ENCODE measurements around the gene ZNF557.
"Not testable (repeated sequence)": the region's sequence is repeated elsewhere in the genome, so short reads cannot be mapped to it uniquely, and the experiment has no call there.

Gene ZNF557

GRCh38 chr19:7069042-7069903 is at the start of gene ZNF557:
Gene ZNF557, plus strand, starts transcription at chr19:7069703. Its CDS starts 5,372 bp downstream, at chr19:7075075.
- no peak for FAIRE-seq

DNA sequence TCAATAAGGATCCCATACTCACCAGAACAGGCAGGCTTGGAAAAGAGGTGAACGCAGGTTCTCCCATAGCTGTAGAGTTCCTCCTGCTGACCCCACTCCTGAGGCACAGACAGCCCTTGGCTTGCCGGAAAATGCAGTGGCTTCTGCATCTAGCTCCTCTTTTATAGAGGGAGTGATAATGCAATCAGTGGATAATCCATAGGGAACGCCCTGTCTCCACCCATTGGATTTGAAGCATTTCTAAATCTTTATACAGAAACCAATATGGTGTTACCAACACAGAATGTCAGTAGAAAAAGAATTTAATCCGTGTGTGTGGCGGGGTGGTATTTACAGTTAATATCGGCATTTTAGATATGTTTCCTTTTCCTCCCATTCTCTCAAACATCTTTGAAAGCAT is 48.2 kb upstream of the ZNF557 start, which contains the start of gene MBD3L2B:
Gene MBD3L2B (minus strand): TSS at position 101 of the 400 bp plus-strand sequence. CDS start 34 bp downstream, at position 67.
- FAIRE-seq, result not testable (repeated sequence)

DNA sequence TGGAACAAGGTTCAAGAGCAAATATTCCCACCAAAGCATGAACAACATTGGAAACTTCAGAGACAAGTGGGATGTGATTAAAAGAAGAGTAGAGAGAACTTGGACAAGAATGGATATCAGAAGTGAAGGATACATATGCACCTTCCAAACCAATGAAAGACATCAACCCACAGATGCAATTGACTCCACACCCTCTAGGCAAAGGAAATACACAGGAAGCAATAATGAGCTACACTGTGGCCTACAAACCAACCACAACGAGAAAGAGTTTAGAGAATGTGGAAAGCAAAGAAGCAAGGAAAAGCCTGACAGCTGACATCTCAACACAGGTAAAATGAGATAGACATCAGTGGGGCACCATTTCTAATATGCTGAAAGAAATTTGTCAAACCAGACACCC is 40.7 kb upstream of the ZNF557 start:
- not testable (repeated sequence) for FAIRE-seq

DNA sequence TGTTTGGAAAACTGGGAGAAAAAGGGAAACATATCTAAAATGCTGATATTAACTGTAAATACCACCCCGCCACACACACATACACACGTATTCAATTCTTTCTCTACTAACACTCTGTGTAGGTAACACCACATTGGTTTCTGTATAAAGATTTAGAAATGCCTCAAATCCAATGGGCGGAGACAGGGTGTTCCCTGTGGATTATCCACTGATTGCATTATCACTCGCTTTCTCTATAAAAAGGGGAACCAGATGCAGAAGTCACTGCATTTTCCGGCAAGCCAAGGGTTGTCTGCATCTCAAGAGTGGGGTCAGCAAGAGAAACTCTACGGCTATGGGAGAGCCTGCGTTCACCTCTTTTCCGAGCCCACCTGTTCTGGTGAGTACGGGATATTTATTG is 39.2 kb upstream of the ZNF557 start, which contains the start of gene MBD3L5:
Gene MBD3L5 (plus strand): TSS at position 301 of the 400 bp plus-strand sequence. CDS start 34 bp downstream, at position 335.
- not testable (repeated sequence) for FAIRE-seq

- not testable (repeated sequence) for FAIRE-seq
Measured at GRCh38 chr19:7040079-7040478, 29.4 kb upstream of the ZNF557 start, which contains the start of gene MBD3L4. Gene MBD3L4, minus strand, starts transcription at chr19:7040179. Its CDS starts 35 bp downstream, at chr19:7040144.

DNA sequence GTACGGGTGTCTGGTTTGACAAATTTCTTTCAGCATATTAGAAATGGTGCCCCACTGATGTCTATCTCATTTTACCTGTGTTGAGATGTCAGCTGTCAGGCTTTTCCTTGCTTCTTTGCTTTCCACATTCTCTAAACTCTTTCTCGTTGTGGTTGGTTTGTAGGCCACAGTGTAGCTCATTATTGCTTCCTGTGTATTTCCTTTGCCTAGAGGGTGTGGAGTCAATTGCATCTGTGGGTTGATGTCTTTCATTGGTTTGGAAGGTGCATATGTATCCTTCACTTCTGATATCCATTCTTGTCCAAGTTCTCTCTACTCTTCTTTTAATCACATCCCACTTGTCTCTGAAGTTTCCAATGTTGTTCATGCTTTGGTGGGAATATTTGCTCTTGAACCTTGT is 27.9 kb upstream of the ZNF557 start:
- FAIRE-seq, result not testable (repeated sequence)

DNA sequence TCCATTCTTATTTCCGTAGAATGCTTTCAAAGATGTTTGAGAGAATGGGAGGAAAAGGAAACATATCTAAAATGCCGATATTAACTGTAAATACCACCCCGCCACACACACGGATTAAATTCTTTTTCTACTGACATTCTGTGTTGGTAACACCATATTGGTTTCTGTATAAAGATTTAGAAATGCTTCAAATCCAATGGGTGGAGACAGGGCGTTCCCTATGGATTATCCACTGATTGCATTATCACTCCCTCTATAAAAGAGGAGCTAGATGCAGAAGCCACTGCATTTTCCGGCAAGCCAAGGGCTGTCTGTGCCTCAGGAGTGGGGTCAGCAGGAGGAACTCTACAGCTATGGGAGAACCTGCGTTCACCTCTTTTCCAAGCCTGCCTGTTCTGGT is 20.5 kb upstream of the ZNF557 start, which contains the start of gene MBD3L2:
Gene MBD3L2 (plus strand): TSS at position 301 of the 400 bp plus-strand sequence. CDS start 53 bp downstream, at position 354.
- not testable (repeated sequence) for FAIRE-seq

- FAIRE-seq, result not testable (repeated sequence)
Measured at GRCh38 chr19:7051421-7051820, 18.1 kb upstream of the ZNF557 start.

- FAIRE-seq, result not testable (repeated sequence)
Measured at GRCh38 chr19:7052896-7053295, 16.6 kb upstream of the ZNF557 start.

GRCh38 chr19:7054635-7055368 is 14.7 kb upstream of the ZNF557 start:
- not testable (repeated sequence) for FAIRE-seq

- not testable (repeated sequence) for FAIRE-seq
Measured at GRCh38 chr19:7055679-7056078, 13.8 kb upstream of the ZNF557 start.

DNA sequence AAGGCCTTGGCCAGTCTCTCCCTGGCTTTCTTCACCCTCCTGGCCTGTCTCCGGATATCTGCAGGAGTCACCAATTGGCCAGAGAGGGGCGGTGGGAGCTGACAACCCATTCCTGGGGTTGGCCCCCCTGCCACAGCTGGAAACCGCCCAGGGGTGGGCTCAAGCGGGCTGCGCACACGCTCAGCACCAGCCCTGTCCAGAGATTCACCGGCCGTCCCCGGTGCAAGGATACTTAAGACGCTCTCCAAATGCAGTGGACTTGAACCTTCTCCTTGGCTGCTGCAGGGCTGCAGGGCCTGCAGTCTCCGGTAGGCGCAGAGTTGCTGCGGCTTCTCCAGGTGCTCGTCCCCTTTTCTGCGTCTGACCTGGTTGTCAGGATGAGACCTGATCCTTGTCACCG is 13.1 kb upstream of the ZNF557 start:
- not testable (repeated sequence) for FAIRE-seq

DNA sequence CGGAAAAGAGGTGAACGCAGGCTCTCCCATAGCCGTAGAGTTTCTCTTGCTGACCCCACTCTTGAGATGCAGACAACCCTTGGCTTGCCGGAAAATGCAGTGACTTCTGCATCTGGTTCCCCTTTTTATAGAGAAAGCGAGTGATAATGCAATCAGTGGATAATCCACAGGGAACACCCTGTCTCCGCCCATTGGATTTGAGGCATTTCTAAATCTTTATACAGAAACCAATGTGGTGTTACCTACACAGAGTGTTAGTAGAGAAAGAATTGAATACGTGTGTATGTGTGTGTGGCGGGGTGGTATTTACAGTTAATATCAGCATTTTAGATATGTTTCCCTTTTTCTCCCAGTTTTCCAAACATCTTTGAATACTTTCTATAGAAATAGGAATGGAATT is 10.9 kb upstream of the ZNF557 start, which contains the start of gene MBD3L3:
Gene MBD3L3 (minus strand): TSS at position 101 of the 400 bp plus-strand sequence. CDS start 71 bp downstream, at position 30.
- FAIRE-seq, result not testable (repeated sequence)

DNA sequence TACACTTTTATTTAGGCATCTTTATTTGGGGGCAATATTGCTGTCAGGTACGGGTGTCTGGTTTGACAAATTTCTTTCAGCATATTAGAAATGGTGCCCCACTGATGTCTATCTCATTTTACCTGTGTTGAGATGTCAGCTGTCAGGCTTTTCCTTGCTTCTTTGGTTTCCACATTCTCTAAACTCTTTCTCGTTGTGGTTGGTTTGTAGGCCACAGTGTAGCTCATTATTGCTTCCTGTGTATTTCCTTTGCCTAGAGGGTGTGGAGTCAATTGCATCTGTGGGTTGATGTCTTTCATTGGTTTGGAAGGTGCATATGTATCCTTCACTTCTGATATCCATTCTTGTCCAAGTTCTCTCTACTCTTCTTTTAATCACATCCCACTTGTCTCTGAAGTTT is 9.5 kb upstream of the ZNF557 start:
- FAIRE-seq, result not testable (repeated sequence)

- FAIRE-seq, result no peak
Measured at GRCh38 chr19:7063339-7063738, 6.2 kb upstream of the ZNF557 start.

DNA sequence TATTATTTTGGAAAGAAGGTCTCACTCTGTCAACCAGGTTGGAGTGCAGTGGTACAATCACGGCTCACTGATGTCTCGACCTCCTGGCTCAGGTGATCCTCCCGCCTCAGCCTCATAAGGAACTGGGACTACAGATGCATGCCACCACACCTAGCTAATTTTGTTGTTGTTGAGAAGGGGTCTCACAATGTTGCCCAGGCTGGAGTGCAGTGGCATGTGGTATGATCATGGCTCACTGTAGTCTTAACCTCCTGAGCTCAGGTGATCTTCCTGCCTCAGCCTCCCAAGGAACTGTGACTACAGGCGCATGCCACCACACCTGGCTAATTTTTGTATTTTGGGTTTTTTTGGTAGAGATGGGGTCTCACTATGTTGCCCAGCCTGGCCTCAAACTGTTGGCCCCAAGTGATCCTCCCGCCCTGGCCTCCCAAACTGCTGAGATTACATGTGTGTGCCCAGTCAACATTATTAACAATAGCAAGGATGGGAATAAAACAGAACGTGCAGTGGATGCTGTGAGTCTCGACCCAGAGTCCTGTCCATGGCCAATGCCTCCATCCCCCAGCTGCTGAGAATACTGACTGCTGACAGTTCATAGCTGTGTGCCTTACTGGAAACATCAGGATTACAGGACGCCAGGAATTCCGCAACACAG is 5.6 kb upstream of the ZNF557 start:
- FAIRE-seq, result no peak

GRCh38 chr19:7067122-7067521 is 2.4 kb upstream of the ZNF557 start:
- not testable (repeated sequence) for FAIRE-seq

- FAIRE-seq, result no peak
Measured at GRCh38 chr19:7067716-7068115, 1.8 kb upstream of the ZNF557 start.

GRCh38 chr19:7068599-7068998 is 904 bp upstream of the ZNF557 start:
- FAIRE-seq, result no peak

GRCh38 chr19:7069904-7070226 is 362 bp downstream of the ZNF557 start:
- FAIRE-seq, result no peak

GRCh38 chr19:7072541-7072940 is 3.0 kb downstream of the ZNF557 start:
- FAIRE-seq, result no peak

- no peak for FAIRE-seq
Measured at GRCh38 chr19:7074705-7075282, 5.3 kb downstream of the ZNF557 start.

Data from islet of Langerhans (tissue), 1 donor.